Peyer's patch (tissue), 4 donors: ENCODE measurements around the gene HDAC9. TPM values are rescaled to one million over a fixed set of nuclear protein-coding genes. Genes with fewer than 3 reads are reported as not detected.
"Not testable (repeated sequence)": the region's sequence is repeated elsewhere in the genome, so short reads cannot be mapped to it uniquely, and the experiment has no call there.

Source experiments
- DNase-seq, 3 donors: peaks; one replicate each; pipeline ENCODE4 v3.0.0-alpha.2; 2017 to 2019
- H3K27ac ChIP-seq, 4 donors: fragments of 200-600 bp; sonication (generic); one replicate each; pipeline ENCODE4 v1.5.1; 2016 to 2019
- H3K27me3 ChIP-seq, 2 donors: fragments of 200-600 bp; sonication (generic); one replicate each; pipeline ENCODE4 v1.5.1; 2019
- H3K36me3 ChIP-seq, 3 donors: fragments of 200-600 bp; sonication (generic); one replicate each; pipeline ENCODE4 v1.5.1; 2016 to 2019
- H3K4me1 ChIP-seq, 4 donors: fragments of 200-600 bp; sonication (generic); one replicate each; pipeline ENCODE4 v1.5.1; 2016 to 2019
- H3K4me3 ChIP-seq, 4 donors: fragments of 200-600 bp; sonication (generic); 1 replicate in 3 of 4; 2 replicates in 1 of 4; pipeline ENCODE4 v1.5.1; 2016 to 2019; ENCODE audit warnings: mild to moderate bottlenecking in 1 of 4
- H3K9me3 ChIP-seq, 4 donors: fragments of 200-600 bp; sonication (generic); one replicate each; pipeline ENCODE4 v1.5.1; 2016 to 2019; ENCODE audit warnings: mild to moderate bottlenecking in 1 of 4
- POLR2A ChIP-seq, 2 donors: fragments of 450-650 bp; IDR thresholded peaks; one replicate each; pipeline ENCODE4 v1.5.1; 2017; ENCODE audit warnings: antibody characterized with exemption in 2 of 2, mild to moderate bottlenecking in 2 of 2, moderate library complexity in 2 of 2
- total RNA-seq, 4 donors: library from RNA; depleted of rRNA; stranded (reverse); fragments of >200 nt; gene quantifications; one replicate each; pipeline ENCODE4 v1.1.0, GENCODE V29; 2016
- TF ChIP-seq, protein P1 (sequence below), 6 experiments: fragments of 450-650 bp in 4 of 6; fragments of 200-600 bp in 2 of 6; sonication (generic) in 1 of 6; IDR thresholded peaks; one replicate each; pipeline ENCODE4 v1.5.1; 2017 to 2019; ENCODE audit warnings: antibody characterized with exemption in 6 of 6, mild to moderate bottlenecking in 3 of 6, moderate library complexity in 1 of 6

Gene HDAC9
- total RNA-seq, 4 donors from 2014 or later, result 0.88 to 75.9 (median 4.4) TPM

DNA sequence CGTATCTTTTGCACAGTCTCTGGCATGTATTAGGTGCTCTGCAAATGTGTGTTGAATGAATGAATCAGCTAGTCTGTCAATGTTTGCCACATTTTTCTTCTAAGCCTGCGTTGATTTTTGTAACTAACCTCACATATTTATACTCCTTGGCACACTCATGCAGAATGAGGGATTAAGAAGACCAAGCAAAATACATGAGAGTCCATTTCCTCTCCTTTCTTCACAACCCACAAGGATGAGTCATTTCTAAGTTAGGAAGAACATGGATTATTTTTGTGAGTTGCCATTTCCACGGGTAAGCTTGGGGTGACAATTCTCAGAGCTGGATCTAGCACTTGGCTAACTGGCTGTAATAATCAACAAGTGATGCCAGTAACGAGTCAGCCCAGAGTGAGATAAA, 463.1 kb downstream of the HDAC9 start:
- Histone ChIP-seq H3K4me1 (no peaks in the 10 kb centered on the region), H3K36me3 (no peaks in the 10 kb centered on the region), H3K9me3 (no peaks in the 10 kb centered on the region), H3K4me3 (no peak overlapping the region), H3K27me3 (no peaks in the 10 kb centered on the region), H3K27ac (no peak overlapping the region)
- no peak for DNase-seq
- no peak for TF ChIP-seq POLR2A (IDR thresholded peaks at IDR 0.05)
- TF ChIP-seq, protein P1, sequence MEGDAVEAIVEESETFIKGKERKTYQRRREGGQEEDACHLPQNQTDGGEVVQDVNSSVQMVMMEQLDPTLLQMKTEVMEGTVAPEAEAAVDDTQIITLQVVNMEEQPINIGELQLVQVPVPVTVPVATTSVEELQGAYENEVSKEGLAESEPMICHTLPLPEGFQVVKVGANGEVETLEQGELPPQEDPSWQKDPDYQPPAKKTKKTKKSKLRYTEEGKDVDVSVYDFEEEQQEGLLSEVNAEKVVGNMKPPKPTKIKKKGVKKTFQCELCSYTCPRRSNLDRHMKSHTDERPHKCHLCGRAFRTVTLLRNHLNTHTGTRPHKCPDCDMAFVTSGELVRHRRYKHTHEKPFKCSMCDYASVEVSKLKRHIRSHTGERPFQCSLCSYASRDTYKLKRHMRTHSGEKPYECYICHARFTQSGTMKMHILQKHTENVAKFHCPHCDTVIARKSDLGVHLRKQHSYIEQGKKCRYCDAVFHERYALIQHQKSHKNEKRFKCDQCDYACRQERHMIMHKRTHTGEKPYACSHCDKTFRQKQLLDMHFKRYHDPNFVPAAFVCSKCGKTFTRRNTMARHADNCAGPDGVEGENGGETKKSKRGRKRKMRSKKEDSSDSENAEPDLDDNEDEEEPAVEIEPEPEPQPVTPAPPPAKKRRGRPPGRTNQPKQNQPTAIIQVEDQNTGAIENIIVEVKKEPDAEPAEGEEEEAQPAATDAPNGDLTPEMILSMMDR (IDR thresholded peaks at IDR 0.05), result no peak

DNA sequence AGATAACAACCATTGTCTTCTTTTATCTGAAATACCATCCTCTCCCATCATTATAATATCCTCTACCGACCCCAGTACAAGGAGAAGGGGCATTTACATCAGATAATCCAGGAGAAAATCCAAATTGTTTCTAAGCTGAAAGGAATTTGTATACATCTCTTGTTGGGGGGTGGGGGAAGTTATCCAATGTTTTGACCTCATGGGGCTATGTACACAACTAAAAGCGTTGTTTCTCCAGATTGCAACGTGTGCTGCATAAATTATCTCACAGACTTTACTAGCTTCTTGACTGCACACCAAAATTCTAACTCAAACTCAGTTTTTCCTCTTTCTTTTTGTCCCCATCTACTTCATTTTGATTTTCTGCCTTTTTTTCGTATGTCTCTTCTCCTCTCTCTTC, 465.2 kb downstream of the HDAC9 start:
- DNase-seq, result no peak
- H3K4me3 ChIP-seq, result no peak overlapping the region
- no peaks in the 10 kb centered on the region for H3K27me3 ChIP-seq
- no peaks in the 10 kb centered on the region for H3K4me1 ChIP-seq
- H3K9me3 ChIP-seq, result no peaks in the 10 kb centered on the region
- no peaks in the 10 kb centered on the region for H3K36me3 ChIP-seq
- no peak overlapping the region for H3K27ac ChIP-seq
- no peak for TF ChIP-seq POLR2A (IDR thresholded peaks at IDR 0.05)
- TF ChIP-seq, protein P1 (IDR thresholded peaks at IDR 0.05), result no peak

DNA sequence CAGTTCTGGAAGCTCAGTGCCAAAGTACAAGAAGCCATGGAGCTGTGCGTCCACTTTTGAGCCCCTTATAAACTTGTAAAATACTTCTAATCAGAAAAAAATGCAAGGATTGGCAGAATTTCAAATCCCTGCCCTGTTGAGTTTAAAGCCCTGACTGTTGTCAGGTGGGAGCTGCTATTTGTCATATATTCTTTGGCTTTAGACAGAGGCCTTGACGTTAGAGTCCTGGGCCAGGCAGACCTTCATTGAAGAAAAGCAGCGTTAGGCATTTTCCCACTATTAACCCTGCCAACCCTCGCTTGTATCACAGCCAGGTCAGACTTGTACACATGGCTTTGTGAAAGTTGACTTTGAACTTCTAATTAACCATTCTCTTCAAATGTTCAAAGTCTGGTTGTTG, 466.5 kb downstream of the HDAC9 start:
- H3K36me3 ChIP-seq, result no peaks in the 10 kb centered on the region
- H3K27ac ChIP-seq, result no peak overlapping the region
- TF ChIP-seq, protein P1 (IDR thresholded peaks at IDR 0.05), result no peak
- no peak for TF ChIP-seq POLR2A (IDR thresholded peaks at IDR 0.05)
- no peaks in the 10 kb centered on the region for H3K27me3 ChIP-seq
- H3K9me3 ChIP-seq, result no peaks in the 10 kb centered on the region
- no peak for DNase-seq
- H3K4me3 ChIP-seq, result no peak overlapping the region
- H3K4me1 ChIP-seq, result no peaks in the 10 kb centered on the region

DNA sequence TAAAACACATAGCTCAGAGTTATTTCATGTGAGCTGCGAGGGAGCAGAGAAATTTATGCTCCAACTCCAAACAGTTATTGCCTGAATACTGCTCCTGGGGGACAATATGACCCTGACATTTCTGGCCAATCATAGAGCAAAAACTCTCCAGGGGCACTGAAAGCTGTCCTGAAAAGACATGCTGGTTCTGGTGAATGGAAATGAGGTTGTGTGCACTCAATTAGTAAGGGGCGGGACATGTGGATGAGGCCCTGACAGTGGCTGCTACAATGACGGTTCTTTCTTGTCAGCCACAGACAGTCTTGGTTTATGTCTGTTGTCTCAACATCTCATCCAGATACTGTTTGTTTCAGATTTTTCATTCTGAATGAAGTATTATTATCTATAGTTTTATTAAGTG, 470.1 kb downstream of the HDAC9 start:
- Histone ChIP-seq H3K4me3 (no peak overlapping the region), H3K36me3 (no peaks in the 10 kb centered on the region), H3K27ac (no peak overlapping the region), H3K4me1 (no peaks in the 10 kb centered on the region), H3K9me3 (no peaks in the 10 kb centered on the region), H3K27me3 (no peaks in the 10 kb centered on the region)
- TF ChIP-seq, protein P1 (IDR thresholded peaks at IDR 0.05), result no peak
- no peak for TF ChIP-seq POLR2A (IDR thresholded peaks at IDR 0.05)
- no peak for DNase-seq

DNA sequence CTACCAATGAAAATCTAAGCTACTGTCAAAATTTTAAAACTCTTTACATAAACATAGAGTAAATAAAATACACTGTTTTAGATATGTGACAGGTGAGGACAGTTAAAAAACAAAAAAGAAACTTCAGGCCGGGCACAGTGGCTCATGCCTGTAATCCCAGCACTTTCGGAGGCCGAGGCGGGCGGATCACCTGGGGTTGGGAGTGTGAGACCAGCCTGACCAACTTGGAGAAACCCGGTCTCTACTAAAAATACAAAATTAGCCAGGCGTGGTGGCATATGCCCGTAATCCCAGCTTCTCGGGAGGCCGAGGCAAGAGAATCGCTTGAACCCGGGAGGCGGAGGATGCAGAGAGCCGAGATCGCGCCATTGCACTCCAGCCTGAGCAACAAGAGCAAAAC, 472.2 kb downstream of the HDAC9 start:
- not testable (repeated sequence) for H3K27me3 ChIP-seq, H3K4me3 ChIP-seq, H3K27ac ChIP-seq, H3K4me1 ChIP-seq, DNase-seq, H3K36me3 ChIP-seq, H3K9me3 ChIP-seq

DNA sequence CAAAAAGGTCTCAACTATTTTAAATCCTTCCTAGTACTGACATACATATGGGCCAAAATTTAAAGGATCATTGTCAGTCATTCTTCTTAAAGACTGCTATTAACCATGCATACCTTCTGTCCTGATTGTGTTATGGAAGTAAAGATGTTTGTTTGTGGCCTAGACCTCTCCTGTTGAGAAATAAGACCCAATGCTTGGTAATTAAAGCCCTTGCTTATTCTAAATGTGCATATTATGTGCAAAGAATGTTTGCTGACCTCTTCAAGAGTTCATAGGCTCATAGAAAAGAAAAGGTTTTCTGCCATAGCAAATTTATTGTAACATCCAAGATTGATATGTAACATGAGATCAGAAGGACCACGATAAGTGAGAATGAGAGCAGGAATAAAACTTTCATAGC, 476.3 kb downstream of the HDAC9 start:
- Histone ChIP-seq H3K4me3 (no peak overlapping the region), H3K36me3 (no peaks in the 10 kb centered on the region), H3K9me3 (no peaks in the 10 kb centered on the region), H3K27me3 (no peaks in the 10 kb centered on the region), H3K27ac (no peak overlapping the region), H3K4me1 (no peaks in the 10 kb centered on the region)
- DNase-seq, result no peak
- TF ChIP-seq, protein P1 (IDR thresholded peaks at IDR 0.05), result no peak
- TF ChIP-seq POLR2A (IDR thresholded peaks at IDR 0.05), result no peak
